ENCODE measurements around the gene CCDC102A.

Gene CCDC102A

GRCh38 chr16:57473906-57474305, 62.5 kb downstream of the CCDC102A start:
- H3K4me3 ChIP-seq (ENCODE audit: low read depth, low read length), result no peak overlapping the region
- H3K36me3 ChIP-seq (ENCODE audit: control insufficient read depth in 2 of 2, insufficient read depth in 1 of 2, low read length in 2 of 2), result peaks cover 0 to 62% of the 10 kb centered on the region in 2 experiments; a peak in 1 of 3 replicates
- no peaks in the 10 kb centered on the region for H3K4me1 ChIP-seq (ENCODE audit: control insufficient read depth, insufficient read depth, low read length)
- no peak overlapping the region for H3K27ac ChIP-seq (ENCODE audit: extremely low read depth, low read depth, low read length)
- TF ChIP-seq OVOL3 (tag by site-specific recombination; IDR thresholded peaks at IDR 0.05) (no peak), BCL6B (tag by site-specific recombination; IDR thresholded peaks at IDR 0.05) (no peak), ZNF571 (tag by site-specific recombination; IDR thresholded peaks at IDR 0.05) (no peak), ZBTB17 (tag by site-specific recombination; IDR thresholded peaks at IDR 0.05) (no peak), KLF16 (tag by site-specific recombination; IDR thresholded peaks at IDR 0.05) (no peak), ZNF341 (tag by site-specific recombination; IDR thresholded peaks at IDR 0.05; ENCODE audit: low read depth) (no peak), IKZF3 (tag by site-specific recombination; IDR thresholded peaks at IDR 0.05) (no peak)
- no peaks in the 10 kb centered on the region for H3K9me3 ChIP-seq (ENCODE audit: control insufficient read depth, insufficient read depth, low read depth, low read length)
- ChIA-PET CTCF (interaction anchor here (0.6 to 4.2 kb wide), 3 partner anchors 12 to 1062 kb away, joined by 3 to 24 read pairs (median 20); partner anchors contain the start of gene POLR2C), POLR2A (interaction anchor here (1.7 to 2.5 kb wide), 2 partner anchors 12 to 27 kb away, joined by 5 to 16 read pairs; partner anchors contain the start of genes CIAPIN1, COQ9 and POLR2C)

GRCh38 chr16:57473176-57473840, 63.1 kb downstream of the CCDC102A start:
- CTCF ChIA-PET, result interaction anchor here (0.6 to 4.2 kb wide), 3 partner anchors 11 to 1062 kb away, joined by 3 to 24 read pairs (median 20); partner anchors contain the start of gene POLR2C

More at GRCh38 chr16:57473176-57473840, 63.1 kb downstream of the CCDC102A start:
- TF ChIP-seq SP7 (tag by site-specific recombination; IDR thresholded peaks at IDR 0.05) (no peak), SP3 (tag by site-specific recombination; IDR thresholded peaks at IDR 0.05) (no peak), ZNF341 (tag by site-specific recombination; IDR thresholded peaks at IDR 0.05; ENCODE audit: low read depth) (no peak), ZFP41 (tag by site-specific recombination; IDR thresholded peaks at IDR 0.05; ENCODE audit: borderline replicate concordance) (no peak), ZNF548 (tag by site-specific recombination; IDR thresholded peaks at IDR 0.05) (no peak), ZNF114 (tag by site-specific recombination; IDR thresholded peaks at IDR 0.05) (no peak), GFI1B (tag by site-specific recombination; IDR thresholded peaks at IDR 0.05) (no peak), ZEB2 (tag by site-specific recombination; IDR thresholded peaks at IDR 0.05) (no peak), ZNF324 (tag by site-specific recombination; IDR thresholded peaks at IDR 0.05) (no peak), ATF2 (tag by site-specific recombination; IDR thresholded peaks at IDR 0.05; ENCODE audit: low read depth) (no peak), ZNF501 (tag by site-specific recombination; IDR thresholded peaks at IDR 0.05) (no peak), ZNF626 (tag by site-specific recombination; IDR thresholded peaks at IDR 0.05) (no peak), ZNF362 (tag by site-specific recombination; IDR thresholded peaks at IDR 0.05) (no peak), ZBTB8A (tag by site-specific recombination; IDR thresholded peaks at IDR 0.05) (no peak), ZSCAN4 (tag by site-specific recombination; IDR thresholded peaks at IDR 0.05) (no peak), KLF16 (tag by site-specific recombination; IDR thresholded peaks at IDR 0.05) (no peak), SETDB1 (IDR thresholded peaks at IDR 0.05; ENCODE audit: insufficient read length, low read length) (no peak), ZNF132 (tag by site-specific recombination; IDR thresholded peaks at IDR 0.05; ENCODE audit: borderline replicate concordance) (no peak), ZNF701 (tag by site-specific recombination; IDR thresholded peaks at IDR 0.05) (no peak)
- H3K36me3 ChIP-seq (ENCODE audit: control insufficient read depth in 2 of 2, insufficient read depth in 1 of 2, low read length in 2 of 2), result peaks cover 0 to 68% of the 10 kb centered on the region in 2 experiments; a peak in 1 of 3 replicates
- no peak overlapping the region for H3K27ac ChIP-seq (ENCODE audit: extremely low read depth, low read depth, low read length)
- H3K9me3 ChIP-seq (ENCODE audit: control insufficient read depth, insufficient read depth, low read depth, low read length), result no peaks in the 10 kb centered on the region
- H3K4me3 ChIP-seq (ENCODE audit: low read depth, low read length), result no peak overlapping the region
- POLR2A ChIA-PET, result interaction anchor here (1.7 to 2.5 kb wide), 2 partner anchors 11 to 26 kb away, joined by 5 to 16 read pairs; partner anchors contain the start of genes CIAPIN1, COQ9 and POLR2C
- H3K4me1 ChIP-seq (ENCODE audit: control insufficient read depth, insufficient read depth, low read length), result no peaks in the 10 kb centered on the region

Measured in HEK293 (cell line).